Activated CD4-positive, alpha-beta T cell treated with anti-CD3 and anti-CD28 coated beads for 36 hours (primary cell): Measurements from ENCODE around the gene NINL. TPM values are rescaled to one million over a fixed set of nuclear protein-coding genes. Genes with fewer than 3 reads are reported as not detected.

ENCODE experiments used
- ATAC-seq: fragments of 200-7000 bp; cut with Tn5 transposase; one replicate; pipeline ENCODE4 v1.10.0; 2021; ENCODE audit warnings: mild to moderate bottlenecking, moderate library complexity
- CTCF ChIA-PET: fragments of 350-600 bp; sonication (Branson Sonifier 250); formaldehyde crosslinking; loops from one replicate; lab custom pipeline; 2021; ENCODE audit warnings: antibody characterized with exemption; lab: Charles Lee
- POLR2A ChIA-PET: fragments of 350-600 bp; sonication (Branson Sonifier 250); formaldehyde crosslinking; loops from one replicate; lab custom pipeline; 2021; ENCODE audit warnings: antibody characterized with exemption, inconsistent platforms; lab: Charles Lee
- DNase-seq: peaks from one replicate; pipeline ENCODE4 v3.0.0-alpha.2; 2020
- H3K27ac Mint-ChIP-seq: one replicate; pipeline ENCODE4 v1.8.0; 2021; ENCODE audit warnings: mixed read lengths
- H3K27me3 Mint-ChIP-seq: one replicate; pipeline ENCODE4 v1.8.0; 2021; ENCODE audit warnings: mixed read lengths
- H3K36me3 Mint-ChIP-seq: one replicate; pipeline ENCODE4 v1.8.0; 2021; ENCODE audit warnings: low read depth, mixed read lengths
- H3K4me1 Mint-ChIP-seq: one replicate; pipeline ENCODE4 v1.8.0; 2021; ENCODE audit warnings: mixed read lengths
- H3K4me3 Mint-ChIP-seq: one replicate; pipeline ENCODE4 v1.8.0; 2021; ENCODE audit warnings: mild to moderate bottlenecking, moderate library complexity, mixed read lengths
- H3K9me3 Mint-ChIP-seq: one replicate; pipeline ENCODE4 v1.8.0; 2021; ENCODE audit warnings: low read depth, mixed read lengths
- intact Hi-C, 2 experiments: fragments of 100-400 bp; cut with DNase I in 1 of 2; cut with micrococcal nuclease in 1 of 2; formaldehyde crosslinking; loops; one replicate each; pipeline versions ENCODE4 v1.14.2 to v1.15.1; 2022 to 2024; cut with DNase I, micrococcal nuclease
- total RNA-seq, 2 experiments: library from RNA; stranded (reverse); gene quantifications; one replicate each; pipeline ENCODE4 v1.2.3, GENCODE V29; 2021

The NINL gene
- total RNA-seq, 2 experiments from 2014 or later, result 3.3 to 4.1 TPM

DNA sequence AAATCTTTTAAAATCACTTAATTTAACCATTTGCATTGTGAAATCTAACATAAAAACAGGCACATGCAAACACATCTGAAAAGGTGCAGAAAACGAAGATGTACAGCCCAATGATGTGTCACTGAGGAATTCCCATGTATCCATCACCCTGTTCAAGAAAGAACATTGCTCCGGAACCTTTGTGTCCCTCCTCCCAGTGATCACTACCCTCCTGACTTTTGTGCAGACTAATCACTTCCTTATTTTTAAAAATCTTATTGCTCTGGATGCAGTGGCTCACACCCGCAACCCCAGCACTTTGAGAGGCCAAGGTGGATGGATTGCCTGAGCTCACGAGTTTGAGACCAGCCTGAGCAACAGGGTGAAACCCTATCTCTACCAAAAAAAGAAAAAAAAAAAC lies 163.3 kb downstream of the NINL start:
- no peak for ATAC-seq
- ChIA-PET CTCF (no interaction called here), POLR2A (no interaction called here)
- no peak for DNase-seq
- H3K4me1 Mint-ChIP-seq, result peaks cover 19% of the 10 kb centered on the region
- H3K27me3 Mint-ChIP-seq, result no peaks in the 10 kb centered on the region
- H3K4me3 Mint-ChIP-seq, result no peak overlapping the region
- no peaks in the 10 kb centered on the region for H3K9me3 Mint-ChIP-seq
- no peak overlapping the region for H3K27ac Mint-ChIP-seq
- H3K36me3 Mint-ChIP-seq, result peaks cover 46% of the 10 kb centered on the region
- intact Hi-C loops, result no loop called here

DNA sequence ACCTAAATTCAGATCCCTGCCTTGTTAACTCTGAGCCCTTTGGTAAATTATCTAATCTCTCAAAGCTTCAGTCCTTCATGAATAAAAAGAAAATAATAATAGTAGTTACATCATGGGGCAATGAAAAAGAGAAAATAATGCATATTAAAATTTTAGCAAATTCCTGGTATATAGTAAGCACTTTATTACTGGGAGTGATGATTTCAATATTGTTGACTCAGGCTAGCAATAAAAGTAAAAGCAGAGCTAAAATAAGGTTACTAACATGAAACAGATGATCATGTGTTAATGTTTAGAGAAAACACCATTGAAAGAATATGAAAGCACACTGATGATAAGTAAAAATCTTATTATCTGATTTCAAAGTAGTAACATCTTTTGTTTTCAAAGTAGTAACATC lies 164.2 kb downstream of the NINL start:
- DNase-seq, result no peak
- H3K27ac Mint-ChIP-seq, result no peak overlapping the region

DNA sequence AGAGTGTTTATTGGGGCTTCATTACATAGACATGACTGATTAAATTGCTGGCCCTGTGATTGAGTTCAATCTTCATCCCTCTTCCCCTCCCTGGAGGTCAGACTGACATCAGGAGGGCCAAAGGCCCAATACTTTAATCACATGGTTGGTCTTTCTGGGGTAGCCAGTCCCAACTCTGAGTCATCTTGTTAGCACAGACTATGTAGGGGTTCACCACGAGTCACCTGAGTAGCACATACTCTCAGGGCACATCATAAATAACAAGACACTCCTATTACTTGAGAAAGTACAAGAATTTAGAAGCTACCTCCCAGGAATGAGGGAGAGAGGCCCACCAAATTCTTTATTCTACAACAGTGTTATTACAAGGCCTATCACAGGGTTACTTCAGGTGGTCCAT lies 166.6 kb downstream of the NINL start:
- POLR2A ChIA-PET, result no interaction called here
- no peaks in the 10 kb centered on the region for H3K27me3 Mint-ChIP-seq
- ATAC-seq, result no peak
- peaks cover 36% of the 10 kb centered on the region for H3K36me3 Mint-ChIP-seq
- no peak for DNase-seq
- no peak overlapping the region for H3K27ac Mint-ChIP-seq
- CTCF ChIA-PET, result interaction anchor here (0.8 to 1.1 kb wide), 2 partner anchors 11 to 20 kb away, joined by 3 read pairs; partner anchors contain the start of gene GINS1
- peaks cover 2% of the 10 kb centered on the region for H3K4me1 Mint-ChIP-seq
- no peaks in the 10 kb centered on the region for H3K9me3 Mint-ChIP-seq
- H3K4me3 Mint-ChIP-seq, result no peak overlapping the region
- intact Hi-C loops, result no loop called here

More for the DNA sequence above, 164.2 kb downstream of the NINL start:
- H3K27me3 Mint-ChIP-seq, result no peaks in the 10 kb centered on the region
- H3K9me3 Mint-ChIP-seq, result no peaks in the 10 kb centered on the region
- POLR2A ChIA-PET, result no interaction called here
- H3K36me3 Mint-ChIP-seq, result peaks cover 39% of the 10 kb centered on the region
- H3K4me3 Mint-ChIP-seq, result no peak overlapping the region
- intact Hi-C loops, result no loop called here
- H3K4me1 Mint-ChIP-seq, result peaks cover 18% of the 10 kb centered on the region
- CTCF ChIA-PET, result no interaction called here
- no peak for ATAC-seq

DNA sequence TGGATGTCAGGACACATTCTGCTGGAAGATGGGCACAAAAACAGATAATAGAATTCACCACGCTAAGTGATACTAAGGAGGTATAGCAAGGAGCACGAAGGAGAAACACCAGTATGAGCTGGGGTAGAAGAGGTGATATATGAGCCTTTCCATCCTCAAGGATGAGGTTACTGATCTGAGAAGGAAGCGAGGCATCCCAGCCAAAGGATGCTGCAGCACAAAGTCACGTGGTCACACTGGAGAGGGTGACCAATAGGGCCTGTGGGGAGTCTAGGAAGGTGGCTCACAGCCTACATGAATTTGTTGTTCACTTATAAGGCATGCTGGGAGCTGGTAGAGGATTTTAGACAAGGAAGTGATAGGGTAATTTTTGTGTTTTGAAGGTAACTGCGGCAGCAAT lies 176.4 kb downstream of the NINL start:
- intact Hi-C loops, result loop anchor here (5.0 to 10.0 kb wide), 3 partner anchors 176 to 417 kb away; partner anchors contain the start of genes NINL (in 2 of the 2), APMAP (in 1 of the 2) and NANP (in 1 of the 2)
- no peak for ATAC-seq
- H3K36me3 Mint-ChIP-seq, result peaks cover 19% of the 10 kb centered on the region
- H3K9me3 Mint-ChIP-seq, result peaks cover 6% of the 10 kb centered on the region
- CTCF ChIA-PET, result interaction anchor here (0.5 to 2.6 kb wide), 3 partner anchors 8 to 340 kb away, joined by 3 to 21 read pairs (median 3); no protein-coding TSS in a partner anchor
- peak overlapping the region; percentile 78 for H3K4me3 Mint-ChIP-seq
- peaks cover 16% of the 10 kb centered on the region for H3K4me1 Mint-ChIP-seq
- DNase-seq, result no peak
- no peak overlapping the region for H3K27ac Mint-ChIP-seq
- POLR2A ChIA-PET, result interaction anchor here (0.5 kb wide), 1 partner anchor 22 kb away, joined by 3 read pairs; no protein-coding TSS in a partner anchor
- H3K27me3 Mint-ChIP-seq, result no peaks in the 10 kb centered on the region

DNA sequence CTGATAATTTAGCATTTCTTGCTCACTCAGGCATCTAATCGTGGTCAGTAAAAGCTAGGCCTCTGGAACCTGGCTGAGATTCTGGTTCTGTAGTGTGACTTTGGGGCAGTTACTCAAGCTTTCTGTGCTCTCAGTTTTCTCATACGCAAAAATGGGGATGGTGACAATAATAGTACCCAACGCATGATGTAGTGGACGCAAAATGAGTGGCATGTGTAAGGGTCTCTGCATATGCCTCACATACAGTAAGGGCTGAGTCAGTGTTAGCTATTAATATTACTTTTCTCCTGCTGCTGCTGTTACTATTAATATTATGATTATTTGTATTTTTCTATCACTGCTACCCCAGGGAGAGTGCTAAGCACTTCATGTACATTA lies 177.2 kb downstream of the NINL start:
- ATAC-seq (peak; percentile 24), DNase-seq (no peak)
- H3K9me3 Mint-ChIP-seq, result peaks cover 12% of the 10 kb centered on the region
- H3K27me3 Mint-ChIP-seq, result no peaks in the 10 kb centered on the region
- H3K4me3 Mint-ChIP-seq, result peak overlapping the region; percentile 78
- ChIA-PET POLR2A (interaction anchor here (0.6 to 1.7 kb wide), 6 partner anchors 9 to 340 kb away, joined by 3 to 9 read pairs (median 3); partner anchors contain the start of genes ABHD12 and ENTPD6), CTCF (interaction anchor here (0.5 to 2.6 kb wide), 10 partner anchors 9 to 747 kb away, joined by 3 to 21 read pairs (median 4); partner anchors contain the start of gene ABHD12)
- peak overlapping the region; percentile 94 for H3K27ac Mint-ChIP-seq
- H3K4me1 Mint-ChIP-seq, result peaks cover 16% of the 10 kb centered on the region
- intact Hi-C loops, result loop anchor here (5.0 to 10.0 kb wide), 3 partner anchors 177 to 416 kb away; partner anchors contain the start of genes NINL (in 2 of the 2), APMAP (in 1 of the 2) and NANP (in 1 of the 2)
- peaks cover 17% of the 10 kb centered on the region for H3K36me3 Mint-ChIP-seq

DNA sequence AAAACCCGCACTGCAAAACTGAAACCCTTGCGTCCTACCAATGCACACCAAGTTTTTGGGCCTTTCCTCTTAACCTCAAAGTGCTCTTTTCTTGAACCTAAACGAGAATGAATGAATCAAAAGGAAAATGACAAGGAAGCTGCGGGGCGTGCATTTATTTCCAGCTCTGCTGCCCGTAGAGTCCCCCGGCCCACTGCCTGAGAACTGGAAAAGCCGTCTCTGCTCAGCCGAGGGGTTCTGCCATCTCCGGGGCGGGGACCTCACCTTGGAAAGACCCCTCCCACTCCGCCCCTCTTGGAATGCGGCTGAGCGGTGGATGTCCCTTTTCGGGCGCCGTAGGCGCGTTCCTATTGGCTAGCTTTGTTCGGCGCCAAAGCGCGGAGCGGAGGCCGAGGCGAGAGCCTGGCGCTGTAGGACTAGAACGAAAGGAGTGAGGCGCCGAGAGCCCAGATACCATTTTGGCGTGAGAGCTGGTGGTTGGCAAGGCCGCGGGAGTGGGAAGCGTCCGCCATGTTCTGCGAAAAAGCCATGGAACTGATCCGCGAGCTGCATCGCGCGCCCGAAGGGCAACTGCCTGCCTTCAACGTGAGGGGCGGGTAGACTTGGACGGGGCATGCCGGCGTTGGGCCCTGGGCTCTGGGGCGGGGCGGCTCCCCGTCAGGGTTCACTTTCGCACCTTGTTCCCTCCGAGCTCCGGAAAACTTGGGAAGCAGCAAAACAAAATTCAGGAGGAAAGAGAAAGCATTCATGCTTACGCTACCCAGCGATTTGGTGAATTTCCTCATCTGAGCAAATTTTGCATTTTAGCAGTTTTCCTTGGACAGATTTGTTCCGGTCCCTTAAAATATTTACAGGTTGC lies 177.8 kb downstream of the NINL start, which contains the start of gene GINS1:
Gene GINS1, plus strand, starts transcription at position 363 of the 859 bp plus-strand sequence. Its CDS starts 148 bp downstream, at position 511.
- intact Hi-C loops, result loop anchor here (1.0 to 10.0 kb wide), 11 partner anchors 17 to 415 kb away; partner anchors contain the start of genes ABHD12 (in 2 of the 2), APMAP (in 2 of the 2), NINL (in 2 of the 2) and ACSS1 (in 1 of the 2)
- DNase-seq (peak; percentile 92), ATAC-seq (peak; percentile 92)
- H3K27ac Mint-ChIP-seq, result peak within 1 kb of the TSS; percentile 94
- H3K4me3 Mint-ChIP-seq, result peak within 1 kb of the TSS; percentile 78
- peaks cover 17% of the 10 kb centered on the region for H3K36me3 Mint-ChIP-seq
- ChIA-PET CTCF (interaction anchor here (0.6 to 2.6 kb wide), 11 partner anchors 10 to 747 kb away, joined by 3 to 21 read pairs (median 4); partner anchors contain the start of gene ABHD12), POLR2A (interaction anchor here (0.6 to 1.7 kb wide), 6 partner anchors 9 to 340 kb away, joined by 3 to 9 read pairs (median 3); partner anchors contain the start of genes ABHD12 and ENTPD6)
- no peaks in the 10 kb centered on the region for H3K27me3 Mint-ChIP-seq
- peaks cover 14% of the 10 kb centered on the region for H3K9me3 Mint-ChIP-seq
- H3K4me1 Mint-ChIP-seq, result peaks cover 16% of the 10 kb centered on the region

Other genes starting within 250 kb of the NINL start
- 10 to 100 TPM; 17.4 to 18.7 TPM for gene ABHD12, start 194.7 kb downstream of the NINL start, total RNA-seq
- gene GINS1, start 177.9 kb downstream of the NINL start, total RNA-seq, result 10 to 100 TPM; 24.6 to 32.7 TPM
- 1 to 10 TPM; 6.1 to 8.3 TPM for gene NANP, start 38.5 kb upstream of the NINL start, total RNA-seq
- 10 to 100 TPM; 12.6 TPM for gene ZNF337, start 111.3 kb upstream of the NINL start, total RNA-seq